ENCODE results near the gene POLD2.

DNA sequence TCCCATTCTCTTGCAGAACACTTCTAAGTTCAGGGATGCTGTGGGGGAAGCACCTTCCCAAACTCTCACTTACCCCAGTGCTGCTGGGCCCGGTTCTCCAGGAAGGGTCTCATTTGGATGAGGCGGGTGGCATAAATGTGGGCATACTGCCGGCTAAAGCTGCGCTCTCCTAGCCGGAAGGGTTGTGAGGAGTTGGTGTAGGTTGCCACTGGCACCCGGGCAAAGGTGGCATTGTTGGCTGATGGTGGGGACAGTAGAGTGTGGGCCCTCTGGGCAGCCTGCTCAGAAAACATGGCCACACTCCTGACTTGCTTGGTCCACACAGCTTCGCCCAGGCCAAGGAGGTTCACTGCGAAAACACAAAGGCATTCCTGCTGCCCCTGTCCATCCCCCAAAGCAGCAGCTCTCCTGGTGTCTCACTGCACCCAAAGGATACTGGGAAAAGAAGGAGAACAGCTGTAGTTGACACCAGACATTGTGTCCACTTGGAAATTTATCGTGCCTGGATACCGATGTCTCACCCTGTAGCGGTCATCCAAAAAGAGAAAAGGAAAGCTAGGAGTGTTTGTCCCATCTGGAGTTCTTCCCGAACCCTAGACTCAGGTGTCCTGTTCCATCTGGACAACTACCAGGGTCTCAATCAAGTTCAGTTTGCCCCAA is 1.5 kb downstream of the POLD2 start:
- no peak for TF ChIP-seq CTCF (IDR thresholded peaks at IDR 0.05)
- TF ChIP-seq POLR2A (IDR thresholded peaks at IDR 0.05) = no peak
- TF ChIP-seq POLR2AphosphoS5 (IDR thresholded peaks at IDR 0.05) = no peak

Data from breast epithelium (tissue), 3 donors.